Neural cell (in vitro differentiated cells): ENCODE results near the gene NEBL. TPM values are rescaled to one million over a fixed set of nuclear protein-coding genes. Genes with fewer than 3 reads are reported as not detected.

Experiments used
- H2AFZ ChIP-seq: fragments of 200-600, 300-800 bp; sonication (generic), shearing (Covaris generic); 2 replicates; pipeline ENCODE4 v1.6.0; 2014; ENCODE audit warnings: low read depth, mild to moderate bottlenecking, antibody characterized with exemption, low read length, moderate library complexity
- H3F3A ChIP-seq: fragments of 200-600 bp; shearing (Covaris generic); 2 replicates; pipeline ENCODE4 v1.6.1; 2016; ENCODE audit warnings: mild to moderate bottlenecking, moderate library complexity, mixed read lengths, antibody characterized with exemption, low read length; ENCODE audit not compliant: insufficient read depth, poor library complexity, severe bottlenecking
- H3K27ac ChIP-seq: fragments of 200-600, 300-800 bp; sonication (generic), shearing (Covaris generic); 2 replicates; pipeline ENCODE4 v1.5.1; 2014; ENCODE audit warnings: mild to moderate bottlenecking, low read length, moderate library complexity
- H3K27me3 ChIP-seq: fragments of 300-800, 200-600 bp; sonication (generic), shearing (Covaris generic); 2 replicates; pipeline ENCODE4 v1.6.0; 2014; ENCODE audit warnings: mild to moderate bottlenecking, low read depth, low read length, moderate library complexity; ENCODE audit not compliant: insufficient read depth
- H3K36me3 ChIP-seq: fragments of 300-800, 200-600 bp; sonication (generic), shearing (Covaris generic); 2 replicates; pipeline ENCODE4 v1.5.1; 2014; ENCODE audit warnings: mild to moderate bottlenecking, antibody characterized with exemption, low read length, moderate library complexity; ENCODE audit not compliant: insufficient read depth
- H3K4me2 ChIP-seq: fragments of 300-800, 200-600 bp; sonication (generic), shearing (Covaris generic); 2 replicates; pipeline ENCODE4 v1.6.0; 2014; ENCODE audit warnings: mild to moderate bottlenecking, low read length
- H3K4me3 ChIP-seq: fragments of 300-800, 200-600 bp; sonication (generic), shearing (Covaris generic); 2 replicates; pipeline ENCODE4 v1.5.1; 2014; ENCODE audit warnings: mild to moderate bottlenecking, low read length, moderate library complexity
- H3K79me2 ChIP-seq: fragments of 200-600 bp; shearing (Covaris generic); replicated peaks from 2 replicates; pipeline ENCODE4 v1.6.0; 2014; ENCODE audit warnings: mild to moderate bottlenecking, low read length, moderate library complexity; ENCODE audit not compliant: insufficient read depth
- H3K9ac ChIP-seq: fragments of 300-800, 200-600 bp; sonication (generic), shearing (Covaris generic); 2 replicates; pipeline ENCODE4 v1.6.1; 2016; ENCODE audit warnings: mild to moderate bottlenecking, low read length, mixed read lengths
- H3K9me2 ChIP-seq: fragments of 200-600 bp; shearing (Covaris generic); 2 replicates; pipeline ENCODE4 v1.6.1; 2016; ENCODE audit warnings: mild to moderate bottlenecking, low read length, mixed read lengths; ENCODE audit not compliant: insufficient read depth
- H3K9me3 ChIP-seq: fragments of 200-600, 300-800 bp; sonication (generic), shearing (Covaris generic); 2 replicates; pipeline ENCODE4 v1.6.1; 2016; ENCODE audit warnings: mild to moderate bottlenecking, mixed run types, low read length, moderate library complexity, mixed read lengths
- H4K20me1 ChIP-seq: fragments of 200-600 bp; shearing (Covaris generic); 2 replicates; pipeline ENCODE4 v1.6.1; 2016; ENCODE audit warnings: mild to moderate bottlenecking, mixed run types; ENCODE audit not compliant: insufficient read depth
- CTCF ChIP-seq: fragments of 450-650 bp; IDR thresholded peaks from 2 replicates; pipeline ENCODE4 v1.5.1; 2014; ENCODE audit warnings: antibody characterized with exemption, mild to moderate bottlenecking, moderate library complexity; ENCODE audit not compliant: poor library complexity, severe bottlenecking
- EP300 ChIP-seq: fragments of 450-650 bp; conservative IDR thresholded peaks from 2 replicates; pipeline ENCODE4 v1.6.1; 2014; ENCODE audit warnings: antibody characterized with exemption, mild to moderate bottlenecking, moderate library complexity; ENCODE audit not compliant: poor library complexity, severe bottlenecking
- EZH2 ChIP-seq: fragments of 200-600, 300-800 bp; shearing (Covaris generic), sonication (generic); IDR thresholded peaks from 2 replicates; pipeline ENCODE4 v1.6.1; 2014; ENCODE audit warnings: antibody characterized with exemption, low read length, borderline replicate concordance, mild to moderate bottlenecking; ENCODE audit not compliant: insufficient read depth, poor library complexity, severe bottlenecking
- MXI1 ChIP-seq: fragments of 450-650 bp; conservative IDR thresholded peaks from 2 replicates; pipeline ENCODE4 v1.6.1; 2014; ENCODE audit warnings: antibody characterized with exemption, mild to moderate bottlenecking; ENCODE audit not compliant: poor library complexity, severe bottlenecking
- POLR2AphosphoS5 ChIP-seq: IDR thresholded peaks from 2 replicates; pipeline ENCODE4 v1.6.1; 2012
- RAD21 ChIP-seq: fragments of 450-650 bp; conservative IDR thresholded peaks from 2 replicates; pipeline ENCODE4 v1.6.1; 2014; ENCODE audit warnings: antibody characterized with exemption, mild to moderate bottlenecking, moderate library complexity
- SMC3 ChIP-seq: fragments of 450-650 bp; conservative IDR thresholded peaks from 2 replicates; pipeline ENCODE4 v1.6.1; 2014; ENCODE audit warnings: antibody characterized with exemption, mild to moderate bottlenecking, moderate library complexity; ENCODE audit not compliant: poor library complexity
- TAF1 ChIP-seq: IDR thresholded peaks from 2 replicates; pipeline ENCODE4 v1.6.1; 2012; ENCODE audit warnings: low read depth
- polyA plus RNA-seq: library from polyadenylated mRNA; depleted of rRNA; stranded (reverse); fragments of >200 nt; gene quantifications from 2 replicates; pipeline ENCODE4 v1.2.3, GENCODE V29; 2014
- TF ChIP-seq, protein P1 (sequence below): IDR thresholded peaks from 2 replicates; pipeline ENCODE4 v1.6.1; 2012; ENCODE audit warnings: borderline replicate concordance

The NEBL gene
- polyA plus RNA-seq, 1 donor from 2014 or later = 16.3 TPM

GRCh38 chr10:20834825-20835224, 62.3 kb downstream of the NEBL start:
- TF ChIP-seq, protein P1, sequence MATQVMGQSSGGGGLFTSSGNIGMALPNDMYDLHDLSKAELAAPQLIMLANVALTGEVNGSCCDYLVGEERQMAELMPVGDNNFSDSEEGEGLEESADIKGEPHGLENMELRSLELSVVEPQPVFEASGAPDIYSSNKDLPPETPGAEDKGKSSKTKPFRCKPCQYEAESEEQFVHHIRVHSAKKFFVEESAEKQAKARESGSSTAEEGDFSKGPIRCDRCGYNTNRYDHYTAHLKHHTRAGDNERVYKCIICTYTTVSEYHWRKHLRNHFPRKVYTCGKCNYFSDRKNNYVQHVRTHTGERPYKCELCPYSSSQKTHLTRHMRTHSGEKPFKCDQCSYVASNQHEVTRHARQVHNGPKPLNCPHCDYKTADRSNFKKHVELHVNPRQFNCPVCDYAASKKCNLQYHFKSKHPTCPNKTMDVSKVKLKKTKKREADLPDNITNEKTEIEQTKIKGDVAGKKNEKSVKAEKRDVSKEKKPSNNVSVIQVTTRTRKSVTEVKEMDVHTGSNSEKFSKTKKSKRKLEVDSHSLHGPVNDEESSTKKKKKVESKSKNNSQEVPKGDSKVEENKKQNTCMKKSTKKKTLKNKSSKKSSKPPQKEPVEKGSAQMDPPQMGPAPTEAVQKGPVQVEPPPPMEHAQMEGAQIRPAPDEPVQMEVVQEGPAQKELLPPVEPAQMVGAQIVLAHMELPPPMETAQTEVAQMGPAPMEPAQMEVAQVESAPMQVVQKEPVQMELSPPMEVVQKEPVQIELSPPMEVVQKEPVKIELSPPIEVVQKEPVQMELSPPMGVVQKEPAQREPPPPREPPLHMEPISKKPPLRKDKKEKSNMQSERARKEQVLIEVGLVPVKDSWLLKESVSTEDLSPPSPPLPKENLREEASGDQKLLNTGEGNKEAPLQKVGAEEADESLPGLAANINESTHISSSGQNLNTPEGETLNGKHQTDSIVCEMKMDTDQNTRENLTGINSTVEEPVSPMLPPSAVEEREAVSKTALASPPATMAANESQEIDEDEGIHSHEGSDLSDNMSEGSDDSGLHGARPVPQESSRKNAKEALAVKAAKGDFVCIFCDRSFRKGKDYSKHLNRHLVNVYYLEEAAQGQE = no peak
- TF ChIP-seq EP300 (no peak), MXI1 (no peak), RAD21 (no peak), POLR2AphosphoS5 (no peak)
- H3K9me3 ChIP-seq = no peaks in the 10 kb centered on the region
- no peaks in the 10 kb centered on the region for H3K79me2 ChIP-seq
- H3F3A ChIP-seq = no peaks in the 10 kb centered on the region
- H3K36me3 ChIP-seq = no peaks in the 10 kb centered on the region
- no peaks in the 10 kb centered on the region for H3K27me3 ChIP-seq
- H3K9me2 ChIP-seq = no peaks in the 10 kb centered on the region
- H3K4me3 ChIP-seq = no peak overlapping the region
- H3K9ac ChIP-seq = no peak overlapping the region
- no peak overlapping the region for H2AFZ ChIP-seq
- no peaks in the 10 kb centered on the region for H4K20me1 ChIP-seq
- H3K27ac ChIP-seq = no peak overlapping the region
- H3K4me2 ChIP-seq = no peak overlapping the region

GRCh38 chr10:20822825-20823224, 74.3 kb downstream of the NEBL start:
- no peak for TF ChIP-seq RAD21
- TF ChIP-seq, protein P1 = no peak
- TF ChIP-seq EP300 = no peak
- TF ChIP-seq CTCF = no peak
- TF ChIP-seq MXI1 = no peak
- TF ChIP-seq EZH2 = no peak
- TF ChIP-seq POLR2AphosphoS5 = no peak
- TF ChIP-seq SMC3 = no peak
- no peak for TF ChIP-seq TAF1
- no peaks in the 10 kb centered on the region for H3K9me3 ChIP-seq
- no peaks in the 10 kb centered on the region for H3F3A ChIP-seq
- H4K20me1 ChIP-seq = no peaks in the 10 kb centered on the region
- no peaks in the 10 kb centered on the region for H3K9me2 ChIP-seq
- no peak overlapping the region for H3K9ac ChIP-seq
- no peaks in the 10 kb centered on the region for H3K79me2 ChIP-seq
- H3K36me3 ChIP-seq = no peaks in the 10 kb centered on the region
- no peak overlapping the region for H2AFZ ChIP-seq
- no peak overlapping the region for H3K4me3 ChIP-seq
- no peaks in the 10 kb centered on the region for H3K27me3 ChIP-seq
- H3K27ac ChIP-seq = no peak overlapping the region
- H3K4me2 ChIP-seq = no peak overlapping the region
